ENCODE data around the gene KRTDAP. TPM values are rescaled to one million over a fixed set of nuclear protein-coding genes. Genes with fewer than 3 reads are reported as not detected.
A peak's percentile ranks its signal among the peaks of the same experiment; 100 is the strongest.

Gene KRTDAP
- total RNA-seq, 1 donor from 2014 or later, result not detected

DNA sequence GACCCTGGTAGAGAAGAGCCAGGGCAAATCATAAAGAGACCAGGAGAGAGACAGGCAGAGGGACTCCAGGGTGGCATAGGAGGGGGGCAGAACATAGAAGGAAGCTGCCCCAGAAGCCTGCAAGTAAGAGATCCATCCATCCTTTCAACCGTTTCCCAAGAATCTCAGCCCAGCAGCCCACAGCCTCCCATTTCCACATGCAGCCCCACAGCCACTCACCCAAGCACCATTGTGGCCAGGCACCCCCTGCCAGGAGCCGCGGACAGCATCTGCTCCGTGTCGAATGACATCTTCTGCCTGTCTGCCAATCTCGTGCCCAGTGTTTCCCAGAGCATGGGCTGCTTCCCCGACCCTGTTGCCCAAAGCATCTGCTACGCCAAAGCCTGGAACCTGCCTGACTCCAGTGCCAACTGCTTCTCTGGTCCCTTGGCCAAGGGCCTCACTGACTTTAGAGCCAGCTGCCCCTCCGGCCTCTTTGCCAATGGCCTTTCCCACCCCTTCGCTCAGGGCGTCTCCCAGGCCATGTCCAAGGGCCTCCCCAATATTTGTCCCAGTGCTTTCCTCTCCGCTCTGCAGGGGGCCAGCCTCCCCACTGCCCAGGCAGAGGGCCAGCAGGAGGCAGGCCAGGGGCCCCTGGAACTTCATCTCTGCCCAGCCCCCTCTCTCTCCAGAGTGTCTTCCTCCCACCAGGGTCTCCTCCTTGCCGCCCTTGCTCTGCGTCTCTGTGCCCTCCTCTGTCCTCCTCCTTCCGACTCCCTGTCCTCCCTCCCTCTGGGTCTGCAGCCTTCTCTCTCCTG lies 22.8 kb upstream of the KRTDAP start:
- ATAC-seq (ENCODE audit: low read depth), result no peak
- CTCF ChIA-PET, result interaction anchor here (1.6 kb wide), 1 partner anchor 79 kb away, joined by 3 read pairs; no protein-coding TSS in a partner anchor
- no peak overlapping the region for H3K27ac Mint-ChIP-seq

DNA sequence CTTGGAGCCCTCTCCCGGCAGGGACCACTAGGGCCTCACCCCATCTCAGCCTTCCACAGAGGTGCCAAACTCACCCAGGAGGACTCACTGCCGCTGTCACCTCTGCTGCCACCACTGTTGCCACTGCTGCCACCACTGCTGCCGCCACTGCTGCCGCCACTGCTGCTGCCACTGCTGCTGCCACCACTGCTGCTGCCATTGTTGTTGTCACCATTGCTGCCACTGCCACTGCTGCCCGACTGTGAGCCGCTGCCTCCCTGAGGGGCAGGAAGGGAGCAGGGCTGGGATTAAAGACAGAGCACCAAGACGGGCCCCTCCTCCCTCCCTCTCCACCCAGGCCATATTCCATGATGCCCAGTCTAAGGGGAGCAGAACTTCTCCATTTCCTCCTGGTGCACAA lies 21.1 kb upstream of the KRTDAP start:
- TF ChIP-seq, protein P1, sequence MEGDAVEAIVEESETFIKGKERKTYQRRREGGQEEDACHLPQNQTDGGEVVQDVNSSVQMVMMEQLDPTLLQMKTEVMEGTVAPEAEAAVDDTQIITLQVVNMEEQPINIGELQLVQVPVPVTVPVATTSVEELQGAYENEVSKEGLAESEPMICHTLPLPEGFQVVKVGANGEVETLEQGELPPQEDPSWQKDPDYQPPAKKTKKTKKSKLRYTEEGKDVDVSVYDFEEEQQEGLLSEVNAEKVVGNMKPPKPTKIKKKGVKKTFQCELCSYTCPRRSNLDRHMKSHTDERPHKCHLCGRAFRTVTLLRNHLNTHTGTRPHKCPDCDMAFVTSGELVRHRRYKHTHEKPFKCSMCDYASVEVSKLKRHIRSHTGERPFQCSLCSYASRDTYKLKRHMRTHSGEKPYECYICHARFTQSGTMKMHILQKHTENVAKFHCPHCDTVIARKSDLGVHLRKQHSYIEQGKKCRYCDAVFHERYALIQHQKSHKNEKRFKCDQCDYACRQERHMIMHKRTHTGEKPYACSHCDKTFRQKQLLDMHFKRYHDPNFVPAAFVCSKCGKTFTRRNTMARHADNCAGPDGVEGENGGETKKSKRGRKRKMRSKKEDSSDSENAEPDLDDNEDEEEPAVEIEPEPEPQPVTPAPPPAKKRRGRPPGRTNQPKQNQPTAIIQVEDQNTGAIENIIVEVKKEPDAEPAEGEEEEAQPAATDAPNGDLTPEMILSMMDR (IDR thresholded peaks at IDR 0.05), result no peak
- no peak for DNase-seq
- Mint-ChIP-seq H3K36me3 (ENCODE audit: low read depth) (no peaks in the 10 kb centered on the region), H3K27me3 (peaks cover 41% of the 10 kb centered on the region), H3K9me3 (no peaks in the 10 kb centered on the region), H3K27ac (no peak overlapping the region), H3K4me3 (no peak overlapping the region), H3K4me1 (peaks cover 17% of the 10 kb centered on the region)
- intact Hi-C loops (cut with micrococcal nuclease), result no loop called here
- POLR2A ChIA-PET, result interaction anchor here (1.3 kb wide), 1 partner anchor 133 kb away, joined by 3 read pairs; no protein-coding TSS in a partner anchor
- ATAC-seq (ENCODE audit: low read depth), result no peak
- CTCF ChIA-PET, result interaction anchor here (1.1 to 2.0 kb wide), 7 partner anchors 9 to 158 kb away, joined by 3 to 22 read pairs (median 7); no protein-coding TSS in a partner anchor

More for the DNA sequence above, 22.8 kb upstream of the KRTDAP start:
- Mint-ChIP-seq H3K36me3 (ENCODE audit: low read depth) (no peaks in the 10 kb centered on the region), H3K27me3 (peaks cover 35% of the 10 kb centered on the region), H3K4me3 (no peak overlapping the region), H3K4me1 (peaks cover 17% of the 10 kb centered on the region), H3K9me3 (no peaks in the 10 kb centered on the region)
- no peak for DNase-seq
- POLR2A ChIA-PET, result no interaction called here
- intact Hi-C loops (cut with micrococcal nuclease), result no loop called here
- TF ChIP-seq, protein P1 (IDR thresholded peaks at IDR 0.05), result no peak

DNA sequence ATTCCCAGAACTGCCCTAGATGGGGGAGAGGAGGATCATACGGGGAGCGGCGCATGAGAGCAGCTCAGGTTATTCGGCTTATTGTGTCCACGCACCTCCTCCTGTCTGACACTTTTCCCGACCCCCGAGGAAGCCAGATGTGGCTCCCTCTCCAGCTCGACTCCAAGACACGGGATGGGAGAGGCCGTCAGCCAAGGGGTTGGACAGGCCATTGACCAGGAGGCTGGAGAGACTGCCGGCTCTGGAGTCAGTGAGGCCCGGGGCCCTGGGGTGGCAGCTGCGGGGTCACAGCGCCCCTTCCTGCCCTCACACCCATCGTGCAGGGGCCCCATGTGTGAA lies 20.3 kb upstream of the KRTDAP start:
- intact Hi-C loops (cut with micrococcal nuclease), result loop anchor here (1.0 kb wide), 3 partner anchors 35 to 207 kb away; partner anchors contain the start of gene TMEM147
- H3K36me3 Mint-ChIP-seq (ENCODE audit: low read depth), result no peaks in the 10 kb centered on the region
- peak overlapping the region; percentile 73 for H3K4me3 Mint-ChIP-seq
- no peak for DNase-seq
- H3K9me3 Mint-ChIP-seq, result no peaks in the 10 kb centered on the region
- TF ChIP-seq, protein P1 (IDR thresholded peaks at IDR 0.05), result peak; percentile 12
- POLR2A ChIA-PET, result interaction anchor here (0.5 to 1.3 kb wide), 4 partner anchors 87 to 373 kb away, joined by 3 to 9 read pairs (median 5); no protein-coding TSS in a partner anchor
- ATAC-seq (ENCODE audit: low read depth), result no peak
- H3K4me1 Mint-ChIP-seq, result peaks cover 17% of the 10 kb centered on the region
- H3K27ac Mint-ChIP-seq, result no peak overlapping the region
- H3K27me3 Mint-ChIP-seq, result peaks cover 49% of the 10 kb centered on the region
- CTCF ChIA-PET, result interaction anchor here (0.8 to 2.0 kb wide), 17 partner anchors 10 to 441 kb away, joined by 3 to 22 read pairs (median 4); partner anchors contain the start of genes COX6B1, FFAR3 and HAUS5

DNA sequence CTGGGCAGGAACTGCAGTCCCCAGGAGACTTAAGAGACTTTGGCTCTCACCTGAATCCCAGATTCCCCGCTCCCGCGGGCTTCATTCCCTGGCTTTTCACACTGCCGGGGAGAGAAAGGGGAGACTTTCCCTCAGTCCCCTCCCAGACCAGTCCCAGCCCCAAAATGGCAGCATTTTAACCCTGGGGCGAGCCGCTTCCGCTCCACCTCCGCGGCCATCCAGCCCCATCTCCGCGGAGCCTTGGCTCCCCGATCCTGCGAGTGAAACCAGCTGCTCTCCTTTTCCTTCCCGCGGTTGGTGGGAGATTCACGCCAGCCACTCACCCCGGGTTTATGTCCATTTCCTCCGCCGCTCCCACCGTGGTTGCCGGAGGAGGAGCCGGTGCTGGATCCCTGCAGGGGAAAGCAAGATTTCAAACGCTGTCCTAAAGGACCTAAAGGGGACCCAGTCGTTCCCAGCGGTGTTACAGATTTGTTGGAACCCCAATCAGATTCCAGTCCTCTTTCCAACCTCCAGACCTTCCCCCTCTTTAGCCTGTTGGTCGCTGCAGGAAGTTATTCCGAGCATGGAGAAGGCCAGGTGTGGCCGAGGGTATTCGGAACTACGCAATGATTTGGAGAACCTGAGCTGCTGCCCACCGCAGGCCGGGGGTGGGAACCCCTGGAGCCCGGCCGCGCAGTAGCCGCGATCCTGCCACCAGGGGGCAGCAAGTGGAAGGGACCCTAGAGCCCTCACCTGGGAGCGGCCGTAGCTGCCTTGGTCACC lies 19.8 kb upstream of the KRTDAP start:
- Mint-ChIP-seq H3K4me1 (peaks cover 17% of the 10 kb centered on the region), H3K9me3 (no peaks in the 10 kb centered on the region), H3K27me3 (peaks cover 53% of the 10 kb centered on the region), H3K36me3 (ENCODE audit: low read depth) (no peaks in the 10 kb centered on the region), H3K27ac (no peak overlapping the region), H3K4me3 (peak overlapping the region; percentile 73)
- TF ChIP-seq, protein P1 (IDR thresholded peaks at IDR 0.05), result peak; percentile 86
- POLR2A ChIA-PET, result interaction anchor here (0.5 to 1.3 kb wide), 4 partner anchors 122 to 1067 kb away, joined by 3 to 9 read pairs (median 3); no protein-coding TSS in a partner anchor
- DNase-seq (peak; percentile 76), ATAC-seq (ENCODE audit: low read depth) (peak; percentile 91)
- intact Hi-C loops (cut with micrococcal nuclease), result loop anchor here (1.0 kb wide), 3 partner anchors 35 to 207 kb away; partner anchors contain the start of gene TMEM147
- CTCF ChIA-PET, result interaction anchor here (0.8 to 2.0 kb wide), 17 partner anchors 10 to 440 kb away, joined by 3 to 22 read pairs (median 4); partner anchors contain the start of genes COX6B1, FFAR3 and HAUS5

All from activated B cell treated with CpG ODN at 0.5 μM for 24 hours (primary cell).